DMS153 treated with DMSO at 0.1 percent for 48 hours (cell line): ENCODE data around the gene KCNQ5.
A peak's percentile ranks its signal among the peaks of the same experiment; 100 is the strongest.
"Not testable (repeated sequence)": the region's sequence is repeated elsewhere in the genome, so short reads cannot be mapped to it uniquely, and the experiment has no call there.

ENCODE experiments used
- DNase-seq: peaks from one replicate; lab custom pipeline; 2025; ENCODE audit not compliant: unreplicated experiment; lab: John Stamatoyannopoulos, UW

Gene KCNQ5

DNA sequence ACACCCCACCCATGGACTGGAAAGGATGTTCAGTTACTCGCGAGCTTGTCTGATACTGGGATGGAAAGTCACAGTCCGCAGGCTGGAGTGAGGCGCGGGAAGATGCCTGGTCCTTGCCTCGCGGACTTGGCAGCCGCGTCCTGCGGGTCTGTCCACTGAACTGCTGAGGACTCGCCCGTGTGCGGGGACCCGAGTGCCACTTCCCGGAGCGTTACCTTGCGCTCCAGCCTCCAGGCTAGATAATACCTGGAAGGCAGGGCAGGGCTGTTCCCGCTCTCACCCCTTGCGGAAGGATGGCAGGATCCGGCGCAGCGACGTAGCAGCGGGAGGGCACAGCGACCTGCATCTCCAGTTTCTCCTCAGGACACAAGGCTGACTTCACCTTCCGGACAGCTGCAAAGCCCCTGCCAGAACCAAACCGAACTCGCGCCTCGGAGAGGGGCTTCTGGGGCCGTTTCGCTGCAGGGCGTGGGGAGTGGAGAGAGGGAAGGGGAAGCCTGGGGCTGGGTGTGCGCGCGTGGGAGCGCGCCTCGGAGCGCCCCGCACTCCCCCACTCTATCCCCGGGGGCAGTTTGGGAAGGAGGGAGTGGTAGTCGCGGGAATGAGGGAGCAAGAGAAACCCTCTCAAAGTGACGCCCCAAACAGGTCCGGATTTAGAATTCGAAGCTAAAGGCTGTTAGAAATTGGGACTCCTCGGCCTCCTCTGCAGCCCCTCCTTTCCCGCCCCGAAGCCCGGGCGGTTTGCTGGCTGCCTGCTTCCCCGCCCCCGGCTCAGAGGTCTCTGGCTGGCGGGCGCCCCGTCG lies at the start of gene KCNQ5:
KCNQ5 (plus strand) TSS at position 774 of the 803 bp plus-strand sequence.
- peak; percentile 22 for DNase-seq

DNA sequence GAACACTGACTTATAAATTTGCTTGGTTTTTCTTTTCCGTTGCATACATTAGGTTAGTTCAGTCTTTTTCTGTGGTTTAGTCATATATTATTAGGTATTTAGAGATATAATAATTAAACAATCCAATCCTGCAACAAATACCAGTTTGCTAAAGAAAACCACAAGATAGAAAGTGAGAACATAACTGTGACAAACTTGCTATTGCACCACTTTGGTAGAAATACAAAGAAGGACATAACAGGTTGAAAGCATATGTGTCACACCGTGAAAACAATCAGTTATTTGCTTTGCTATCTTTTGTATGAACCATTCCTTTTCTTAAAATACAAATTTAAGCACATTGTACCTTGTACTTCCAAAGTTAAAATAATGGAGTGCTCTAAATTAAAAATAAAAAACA lies 42.0 kb upstream of the KCNQ5 start:
- no peak for DNase-seq

DNA sequence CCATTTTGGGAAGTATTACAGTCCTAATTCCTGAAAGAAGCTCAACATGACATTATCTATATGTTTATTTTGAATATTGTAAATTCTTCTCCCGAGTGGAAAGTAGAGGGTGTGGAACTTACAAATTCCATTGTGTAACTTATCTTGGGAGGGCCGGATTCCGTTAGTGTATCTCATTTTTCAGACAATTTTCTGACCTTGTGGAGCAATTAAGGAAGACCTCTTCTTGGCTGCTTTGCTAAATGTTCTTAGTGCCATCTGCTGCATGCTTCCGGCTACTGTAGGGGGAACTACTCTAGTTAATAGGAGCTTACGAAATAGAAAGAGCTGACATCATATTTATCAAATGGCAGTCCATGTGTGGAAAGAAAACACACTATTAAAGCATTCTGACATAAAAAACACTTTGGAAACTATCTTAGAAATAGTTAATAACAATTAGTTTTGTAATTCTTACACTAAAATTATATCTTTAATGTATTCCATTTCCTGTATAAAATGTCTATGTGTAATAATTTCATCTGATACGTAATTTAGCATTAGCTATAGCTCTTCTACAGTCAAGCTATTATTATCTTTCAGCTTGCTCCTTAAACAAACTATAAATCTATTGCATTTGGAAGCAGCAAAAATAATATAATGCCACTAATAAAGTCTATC lies 41.5 kb upstream of the KCNQ5 start:
- DNase-seq: peak; percentile 77

DNA sequence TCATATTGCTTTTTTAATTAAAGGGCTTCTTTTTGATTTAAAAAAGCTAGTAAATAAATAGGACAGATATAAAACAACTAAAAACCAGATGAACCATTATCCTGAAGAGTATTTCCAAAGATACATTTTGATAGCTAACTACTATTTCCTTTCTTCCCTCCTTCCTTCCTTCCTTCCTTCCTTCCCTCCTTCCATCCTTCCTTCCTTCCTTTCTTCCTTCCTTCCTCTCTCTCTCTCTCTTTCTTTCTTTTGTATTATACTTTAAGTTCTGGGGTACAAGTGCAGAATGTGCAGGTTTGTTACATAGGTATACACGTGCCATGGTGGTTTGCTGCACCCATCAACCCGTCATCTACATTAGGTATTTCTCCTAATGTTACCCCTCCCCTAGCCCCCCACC lies 40.9 kb upstream of the KCNQ5 start:
- DNase-seq: not testable (repeated sequence)

DNA sequence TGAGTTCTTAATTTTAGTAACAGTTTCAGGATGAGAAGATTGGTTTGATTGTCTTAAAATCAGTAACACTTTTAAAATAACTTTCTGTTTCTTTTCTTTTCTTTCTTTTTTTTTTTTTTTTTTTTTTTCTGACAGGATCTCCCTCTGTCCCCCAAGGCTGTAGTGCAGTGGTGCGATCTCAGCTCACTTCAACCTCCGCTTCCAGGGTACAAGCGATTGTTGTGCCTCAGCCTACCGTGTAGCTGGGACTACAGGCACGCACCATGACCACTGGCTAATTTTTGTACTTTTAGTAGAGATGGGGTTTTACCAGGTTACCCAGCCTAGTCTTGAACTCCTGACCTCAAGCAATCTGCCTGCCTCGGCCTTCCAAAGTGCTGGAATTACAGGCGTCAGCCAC lies 33.7 kb upstream of the KCNQ5 start:
- DNase-seq: no peak

DNA sequence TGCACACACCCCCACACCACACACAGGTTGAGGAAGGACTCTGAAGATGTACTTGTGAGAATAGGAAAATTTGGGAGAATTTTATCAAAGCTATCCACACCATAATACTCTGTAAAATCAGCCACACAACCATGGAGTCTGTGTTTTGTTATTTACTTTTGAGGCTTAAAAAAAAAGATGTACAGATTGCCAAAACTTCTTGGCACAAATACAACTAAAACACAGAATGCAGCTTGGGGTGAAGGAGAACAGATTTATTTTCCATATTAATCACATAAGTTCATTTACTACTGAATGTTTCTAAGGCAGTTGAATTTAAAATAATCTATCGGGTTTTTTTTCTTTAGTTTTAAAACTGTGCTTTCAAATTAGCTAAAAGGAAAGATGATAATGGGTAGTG lies 32.8 kb upstream of the KCNQ5 start:
- no peak for DNase-seq

DNA sequence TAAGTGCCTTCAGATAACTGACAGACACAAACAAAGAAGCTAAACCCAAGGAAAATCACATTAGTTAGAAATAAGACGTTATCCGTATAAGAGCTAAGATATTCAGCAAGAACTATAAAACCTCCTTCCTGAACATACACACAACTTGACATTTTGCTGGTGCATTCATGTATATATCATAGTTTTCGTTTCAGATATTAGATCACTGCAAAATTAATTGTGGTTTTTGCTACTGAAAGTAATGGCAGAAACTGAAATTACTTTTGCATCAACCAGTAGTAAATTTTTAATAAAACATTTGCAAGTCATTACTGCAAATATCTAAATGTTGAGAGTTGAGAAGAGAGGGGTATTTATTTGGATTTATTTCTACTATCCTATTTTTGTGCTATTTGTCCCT lies 26.1 kb upstream of the KCNQ5 start:
- DNase-seq: no peak

DNA sequence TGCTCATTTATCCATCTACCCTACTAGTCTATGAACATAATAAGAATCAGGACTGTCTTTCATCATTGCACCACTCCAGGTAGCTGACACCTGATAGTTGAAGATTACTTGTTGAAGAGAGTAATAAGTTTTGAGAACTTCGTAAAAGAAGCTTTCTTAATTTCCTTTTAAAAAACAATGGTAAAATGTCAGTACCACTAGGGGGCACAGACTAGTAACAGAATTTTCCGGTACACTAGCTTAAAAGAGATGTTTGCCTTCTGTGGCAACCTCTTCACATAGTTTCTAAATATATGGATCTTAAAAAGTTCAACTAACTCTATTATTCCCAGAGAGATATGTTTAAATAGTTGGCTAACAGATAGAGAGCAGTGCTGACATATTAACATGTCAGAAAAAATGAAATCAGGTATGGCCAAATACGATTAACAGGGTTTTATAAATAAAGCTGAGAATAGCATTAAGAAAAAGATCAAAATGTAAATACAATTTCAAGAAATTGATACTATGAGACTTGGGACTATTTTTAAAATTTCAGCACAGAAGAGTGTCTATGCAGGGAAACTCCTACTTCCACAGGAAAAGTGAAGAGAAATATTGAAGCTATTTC lies 5.4 kb upstream of the KCNQ5 start:
- DNase-seq: no peak

DNA sequence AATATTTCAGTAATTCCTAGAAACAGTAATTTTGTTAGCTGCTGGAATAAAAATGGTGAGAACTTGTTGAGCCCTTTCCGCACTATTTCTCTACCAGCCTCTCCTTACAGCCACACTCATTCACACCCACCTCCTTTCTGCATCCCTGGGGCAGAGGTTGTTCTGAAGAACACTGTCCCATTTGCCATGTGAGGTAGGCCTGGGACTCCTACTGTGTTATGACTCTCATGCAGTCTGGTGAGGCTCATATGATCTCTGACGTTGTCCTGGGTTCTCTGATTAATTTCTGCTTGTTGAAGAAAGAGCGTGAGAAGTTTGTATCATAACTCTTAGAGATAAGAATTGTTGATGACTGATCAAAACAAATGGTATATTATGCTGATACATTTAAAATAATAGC lies 4.1 kb upstream of the KCNQ5 start:
- DNase-seq: no peak

DNA sequence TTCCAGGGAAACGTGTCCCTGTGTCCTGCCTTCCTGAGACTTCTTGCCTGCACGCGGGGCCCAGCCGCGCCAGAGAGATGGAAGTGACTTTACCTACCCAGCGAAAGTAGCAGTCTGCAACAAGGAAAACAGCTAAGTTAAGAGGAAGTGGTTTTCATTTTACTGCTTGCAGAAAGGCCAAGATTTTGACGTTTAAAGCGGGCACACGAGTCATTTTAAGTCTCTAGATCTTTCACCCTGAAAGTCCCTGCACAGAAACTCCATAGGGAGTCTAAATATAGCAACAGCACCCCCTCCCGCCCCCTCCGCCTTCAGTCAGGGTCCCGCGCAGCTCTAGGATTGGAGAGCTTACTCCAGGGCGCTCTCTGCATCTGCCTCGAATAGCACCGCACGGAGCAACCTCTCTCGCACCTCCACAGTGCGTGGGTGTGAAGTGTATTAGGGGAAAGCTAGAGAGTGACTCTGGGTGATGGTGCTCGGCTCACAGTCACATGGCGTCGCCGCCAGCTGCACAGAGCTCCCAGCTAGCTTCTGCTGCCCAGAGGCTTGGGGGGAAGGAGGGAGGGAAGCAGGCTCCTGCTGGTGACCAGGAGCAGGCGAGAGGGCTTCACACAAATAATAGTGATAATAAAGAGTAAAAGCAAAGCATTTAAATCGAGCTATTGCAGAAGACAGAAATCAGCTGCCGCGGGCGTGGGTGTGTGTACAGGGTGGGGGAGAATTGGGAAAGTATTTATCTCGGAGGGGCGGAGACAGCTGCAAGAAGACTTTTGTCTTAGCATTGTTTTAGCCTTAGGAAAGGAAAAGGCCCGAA lies 1.8 kb upstream of the KCNQ5 start:
- DNase-seq: peak; percentile 18

DNA sequence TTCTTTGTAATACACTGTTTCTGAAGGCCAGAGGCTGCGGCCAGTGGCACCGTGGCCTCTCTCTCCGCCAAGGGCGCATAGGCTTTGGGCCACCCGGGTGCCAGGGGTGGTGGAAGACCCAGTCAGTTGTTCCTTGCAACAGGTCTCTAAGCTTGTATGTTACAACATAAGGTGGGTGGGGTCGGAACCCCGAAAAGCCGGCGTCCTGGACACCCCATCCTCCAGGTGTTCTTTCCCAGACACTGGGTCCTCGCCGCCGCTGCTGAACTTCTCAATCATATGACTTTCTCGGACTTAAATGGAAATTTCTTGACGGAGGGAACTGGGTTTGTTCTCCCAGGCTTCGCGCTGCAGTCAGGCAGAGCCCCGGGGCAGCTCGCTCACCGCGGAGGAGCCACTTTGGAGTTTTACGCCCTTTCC lies 983 bp upstream of the KCNQ5 start:
- no peak for DNase-seq

DNA sequence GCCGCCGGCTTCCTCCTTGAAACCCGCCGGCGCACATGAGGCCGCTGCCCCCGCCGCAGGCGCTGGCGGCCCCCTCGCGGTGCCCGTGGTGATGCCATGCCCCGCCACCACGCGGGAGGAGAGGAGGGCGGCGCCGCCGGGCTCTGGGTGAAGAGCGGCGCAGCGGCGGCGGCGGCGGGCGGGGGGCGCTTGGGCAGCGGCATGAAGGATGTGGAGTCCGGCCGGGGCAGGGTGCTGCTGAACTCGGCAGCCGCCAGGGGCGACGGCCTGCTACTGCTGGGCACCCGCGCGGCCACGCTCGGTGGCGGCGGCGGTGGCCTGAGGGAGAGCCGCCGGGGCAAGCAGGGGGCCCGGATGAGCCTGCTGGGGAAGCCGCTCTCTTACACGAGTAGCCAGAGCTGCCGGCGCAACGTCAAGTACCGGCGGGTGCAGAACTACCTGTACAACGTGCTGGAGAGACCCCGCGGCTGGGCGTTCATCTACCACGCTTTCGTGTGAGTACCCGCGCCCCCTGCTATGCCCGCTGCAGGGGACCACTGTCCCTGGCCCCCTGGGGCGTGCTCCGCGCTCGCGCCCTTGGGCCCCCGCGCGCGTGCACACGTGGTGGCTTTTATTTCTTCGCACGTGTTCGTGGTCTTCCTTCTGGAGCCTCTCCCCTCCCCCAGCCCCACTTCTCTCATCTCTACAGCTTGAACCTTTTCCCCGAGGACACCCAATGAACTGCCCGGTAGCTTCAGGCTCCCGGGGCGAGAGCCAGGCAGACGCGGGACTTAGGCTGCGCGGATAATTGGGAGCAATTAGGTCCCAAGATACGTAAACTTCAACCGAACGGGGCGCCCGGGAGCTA lies 453 bp downstream of the KCNQ5 start:
- DNase-seq: no peak

DNA sequence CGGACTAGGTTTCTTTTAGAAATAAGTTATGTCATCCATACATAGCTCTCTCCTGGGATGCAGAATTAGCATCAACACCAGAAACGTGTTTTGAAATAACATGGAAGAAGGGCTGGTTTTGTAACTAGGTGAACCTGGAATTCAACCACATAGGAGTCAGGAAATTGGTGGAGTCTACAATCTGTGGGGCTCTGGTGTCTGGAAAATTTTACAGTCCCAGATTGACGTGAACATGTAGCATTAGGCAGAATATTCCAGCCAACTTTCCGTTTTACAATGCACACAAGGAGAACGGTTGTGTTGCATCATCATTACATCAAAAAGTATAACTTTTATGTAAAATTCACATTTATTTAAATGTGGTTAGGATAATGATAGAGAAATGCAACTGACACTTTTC lies 1.9 kb downstream of the KCNQ5 start:
- DNase-seq: no peak

DNA sequence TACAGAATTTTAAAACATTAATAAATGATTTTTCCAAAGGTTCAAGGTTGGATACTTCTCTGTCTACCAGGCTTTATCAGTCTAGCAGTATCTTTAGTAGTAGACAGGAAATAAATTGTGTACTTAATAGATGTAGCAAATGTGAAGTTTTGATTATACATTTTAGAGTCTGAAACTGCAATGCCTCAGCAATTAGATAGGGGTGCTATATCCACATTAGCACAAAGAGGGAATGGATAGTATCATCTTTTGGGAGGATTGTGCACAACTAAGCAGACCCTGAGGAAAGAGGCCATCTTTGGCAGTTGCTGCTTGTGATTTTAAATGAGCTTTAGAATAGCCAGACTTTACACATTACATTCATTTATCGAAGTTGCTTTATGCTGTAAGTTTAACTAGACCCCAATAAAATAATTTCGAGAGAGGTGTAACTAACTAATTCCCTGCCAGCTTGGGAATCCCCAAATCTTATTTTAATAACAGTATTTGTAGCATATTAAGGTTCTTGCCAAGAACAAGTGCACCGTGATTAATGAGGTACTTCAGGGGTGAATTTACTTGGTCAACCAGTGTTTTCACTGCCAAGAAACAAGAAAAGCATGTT lies 2.8 kb downstream of the KCNQ5 start:
- peak; percentile 36 for DNase-seq

DNA sequence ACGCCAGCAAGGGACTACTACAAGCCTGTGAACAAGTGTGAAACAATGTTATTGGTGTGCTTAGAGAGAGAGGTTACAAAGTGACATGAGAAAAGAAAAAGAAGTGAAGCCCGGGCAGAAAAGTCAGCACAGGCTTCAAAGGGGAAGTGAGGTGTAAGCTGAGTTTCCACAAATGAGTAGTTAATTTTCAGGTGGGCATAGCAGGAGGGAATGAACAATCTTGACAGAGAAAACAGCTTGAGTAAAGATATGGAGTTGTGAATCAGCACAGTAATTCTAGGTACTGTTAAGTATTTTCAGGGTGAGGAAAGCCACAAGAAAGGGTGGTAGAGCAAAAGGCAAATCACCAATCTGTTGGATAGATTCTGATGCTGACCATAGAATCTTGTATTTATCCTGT lies 4.3 kb downstream of the KCNQ5 start:
- DNase-seq: no peak

DNA sequence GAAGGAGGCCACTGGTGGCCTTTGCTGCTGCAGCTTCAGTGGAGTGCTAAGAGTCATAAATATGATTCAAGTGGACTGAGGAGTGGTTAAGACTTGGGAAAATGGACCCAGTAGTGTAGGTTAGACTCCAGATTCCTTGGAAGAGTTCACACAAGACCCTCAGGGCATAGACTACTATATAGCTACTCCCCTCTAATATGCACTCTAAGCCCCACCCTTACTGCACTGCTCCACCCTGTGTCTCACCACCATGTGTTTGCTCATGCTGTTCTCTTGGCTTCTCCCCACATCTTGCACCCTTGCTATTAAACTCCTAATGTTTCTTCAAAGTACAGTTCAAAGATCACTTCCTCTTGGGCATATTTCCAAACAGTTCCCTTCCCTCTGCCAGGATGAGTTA lies 5.7 kb downstream of the KCNQ5 start:
- no peak for DNase-seq

DNA sequence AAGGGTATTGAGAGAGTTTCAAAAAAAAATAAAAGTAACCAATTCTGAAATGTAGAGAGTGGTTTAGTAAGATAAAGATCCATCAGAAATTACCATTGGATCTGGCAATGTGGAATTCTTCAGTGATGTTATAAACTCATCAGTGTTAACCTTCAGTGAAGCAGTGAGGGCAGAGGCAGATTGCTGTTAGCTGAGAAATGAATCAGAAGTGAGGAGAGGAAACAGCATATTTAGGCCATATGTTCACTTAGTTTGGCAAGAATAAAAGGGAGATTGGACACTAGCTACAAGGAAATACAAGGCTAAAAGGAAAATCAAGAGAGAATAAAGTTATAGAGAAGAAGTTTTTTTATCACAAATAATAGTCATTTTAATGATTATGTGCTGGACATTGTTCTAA lies 9.6 kb downstream of the KCNQ5 start:
- DNase-seq: no peak

DNA sequence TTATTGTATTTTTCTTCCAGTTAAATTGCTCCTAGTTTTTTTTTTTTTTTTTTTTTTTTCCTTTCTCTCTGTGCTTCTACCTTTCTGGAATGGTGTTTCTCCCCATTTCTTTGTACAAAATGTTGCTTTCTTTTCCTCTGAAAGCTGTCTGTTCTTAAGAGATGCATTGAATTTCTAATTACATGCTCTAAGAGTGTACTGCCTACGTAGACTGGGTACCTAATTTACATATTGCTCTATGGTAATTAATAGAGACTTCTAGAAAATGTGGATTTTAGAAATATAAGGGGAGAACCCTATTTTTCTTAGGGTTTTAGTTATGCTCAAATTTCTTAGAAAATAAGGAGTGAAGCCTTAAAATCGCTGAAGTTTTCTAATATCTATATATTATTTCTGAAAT lies 13.8 kb downstream of the KCNQ5 start:
- DNase-seq: no peak

DNA sequence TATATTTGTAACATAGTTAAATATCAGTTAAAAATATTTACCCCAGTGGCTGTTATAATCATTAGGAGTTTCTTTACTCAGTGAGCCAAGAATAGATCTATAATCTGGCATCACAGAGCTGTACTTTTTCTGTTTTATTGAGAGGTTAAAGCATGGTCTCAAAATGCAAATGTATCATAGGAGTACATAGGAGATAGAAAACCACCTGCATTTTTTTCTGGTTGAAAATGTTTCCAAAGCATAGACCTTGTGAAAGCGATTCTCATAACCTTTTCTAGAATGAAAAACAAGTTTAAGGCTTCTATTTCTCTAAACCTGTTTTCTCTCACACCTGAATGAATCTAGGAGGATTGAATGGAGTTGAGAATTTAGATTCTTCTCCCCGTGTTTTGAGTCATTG lies 14.4 kb downstream of the KCNQ5 start:
- DNase-seq: no peak

DNA sequence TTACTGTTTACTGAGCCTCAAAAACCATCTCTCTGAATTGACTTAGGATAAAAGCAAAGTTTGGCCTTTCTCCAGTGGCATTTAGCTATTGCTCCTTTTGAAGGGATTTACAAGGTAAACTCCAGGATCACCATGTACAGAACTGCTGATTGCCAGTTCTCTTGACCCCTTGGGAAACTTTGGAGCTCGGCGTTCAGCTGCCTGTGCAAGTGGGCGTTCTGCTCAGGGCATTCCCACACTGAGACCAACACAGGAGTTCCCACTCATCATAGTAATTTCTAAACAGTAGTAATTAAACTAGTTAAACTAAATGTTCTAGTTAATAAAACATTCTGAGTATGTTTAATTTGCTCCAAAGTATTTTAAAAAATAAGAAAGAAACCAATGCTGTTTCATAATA lies 14.9 kb downstream of the KCNQ5 start:
- no peak for DNase-seq
